Measurements from ENCODE around the gene PEAK1. TPM values are rescaled to one million over a fixed set of nuclear protein-coding genes. Genes with fewer than 3 reads are reported as not detected.

PEAK1 gene
- total RNA-seq, 1 donor from 2014 or later, result 34.2 TPM

- no peaks in the 10 kb centered on the region for H3K27me3 Mint-ChIP-seq
- ChIA-PET CTCF (no interaction called here), POLR2A (no interaction called here)
- TF ChIP-seq CTCF (IDR thresholded peaks at IDR 0.05), result no peak
- H3K4me3 Mint-ChIP-seq, result no peak overlapping the region
- ATAC-seq (ENCODE audit: low read depth), result no peak
- peaks cover 17% of the 10 kb centered on the region for H3K4me1 Mint-ChIP-seq
- no peak overlapping the region for H3K27ac Mint-ChIP-seq
- no peaks in the 10 kb centered on the region for H3K9me3 Mint-ChIP-seq
- no peak for DNase-seq
- intact Hi-C loops (cut with micrococcal nuclease), result no loop called here
- no peaks in the 10 kb centered on the region for H3K36me3 Mint-ChIP-seq (ENCODE audit: low read depth)
These were observed 107.4 kb downstream of the PEAK1 start for GRCh38 chr15:77312523-77312922.

- intact Hi-C loops (cut with micrococcal nuclease), result no loop called here
- TF ChIP-seq CTCF (IDR thresholded peaks at IDR 0.05), result no peak
- ChIA-PET POLR2A (no interaction called here), CTCF (no interaction called here)
- H3K4me3 Mint-ChIP-seq, result no peak overlapping the region
- H3K4me1 Mint-ChIP-seq, result peaks cover 17% of the 10 kb centered on the region
- H3K9me3 Mint-ChIP-seq, result no peaks in the 10 kb centered on the region
- no peaks in the 10 kb centered on the region for H3K36me3 Mint-ChIP-seq (ENCODE audit: low read depth)
- H3K27me3 Mint-ChIP-seq, result no peaks in the 10 kb centered on the region
- DNase-seq, result no peak
- ATAC-seq (ENCODE audit: low read depth), result no peak
- H3K27ac Mint-ChIP-seq, result no peak overlapping the region
These were observed 108.1 kb downstream of the PEAK1 start for GRCh38 chr15:77311618-77312398.

GRCh38 chr15:77311020-77311419 is 108.9 kb downstream of the PEAK1 start:
- Mint-ChIP-seq H3K9me3 (no peaks in the 10 kb centered on the region), H3K4me3 (no peak overlapping the region)
- CTCF ChIA-PET, result no interaction called here

GRCh38 chr15:77309392-77309791 is 110.5 kb downstream of the PEAK1 start:
- ATAC-seq (ENCODE audit: low read depth) (no peak), DNase-seq (no peak)
- no peaks in the 10 kb centered on the region for H3K36me3 Mint-ChIP-seq (ENCODE audit: low read depth)
- H3K4me3 Mint-ChIP-seq, result no peak overlapping the region
- H3K4me1 Mint-ChIP-seq, result peaks cover 17% of the 10 kb centered on the region
- intact Hi-C loops (cut with micrococcal nuclease), result no loop called here
- H3K9me3 Mint-ChIP-seq, result no peaks in the 10 kb centered on the region
- CTCF ChIA-PET, result interaction anchor here (1.2 kb wide), 1 partner anchor 234 kb away, joined by 3 read pairs; no protein-coding TSS in a partner anchor
- no peak for TF ChIP-seq CTCF (IDR thresholded peaks at IDR 0.05)
- no peak overlapping the region for H3K27ac Mint-ChIP-seq
- POLR2A ChIA-PET, result interaction anchor here (0.7 to 1.0 kb wide), 2 partner anchors 100 to 112 kb away, joined by 3 read pairs; partner anchors contain the start of gene HMG20A
- H3K27me3 Mint-ChIP-seq, result no peaks in the 10 kb centered on the region

More at GRCh38 chr15:77311020-77311419, 108.9 kb downstream of the PEAK1 start:
- Mint-ChIP-seq H3K27me3 (no peaks in the 10 kb centered on the region), H3K27ac (no peak overlapping the region), H3K36me3 (ENCODE audit: low read depth) (no peaks in the 10 kb centered on the region), H3K4me1 (peaks cover 17% of the 10 kb centered on the region)
- POLR2A ChIA-PET, result no interaction called here
- ATAC-seq (ENCODE audit: low read depth) (no peak), DNase-seq (no peak)
- intact Hi-C loops (cut with micrococcal nuclease), result no loop called here
- TF ChIP-seq CTCF (IDR thresholded peaks at IDR 0.05), result no peak

GRCh38 chr15:77305953-77306352 is 114.0 kb downstream of the PEAK1 start:
- Mint-ChIP-seq H3K4me3 (no peak overlapping the region), H3K9me3 (no peaks in the 10 kb centered on the region), H3K4me1 (peaks cover 17% of the 10 kb centered on the region), H3K27me3 (no peaks in the 10 kb centered on the region), H3K36me3 (ENCODE audit: low read depth) (no peaks in the 10 kb centered on the region), H3K27ac (no peak overlapping the region)
- POLR2A ChIA-PET, result no interaction called here
- no peak for DNase-seq
- intact Hi-C loops (cut with micrococcal nuclease), result no loop called here
- TF ChIP-seq CTCF (IDR thresholded peaks at IDR 0.05), result no peak
- CTCF ChIA-PET, result no interaction called here
- ATAC-seq (ENCODE audit: low read depth), result no peak
